Neuronal stem cell (in vitro differentiated cells): ENCODE measurements around the gene NCOA3.

ENCODE experiments used
- DNase-seq: peaks from one replicate; pipeline ENCODE4 v3.0.0-alpha.2; 2013; ENCODE audit warnings: low spot score
- H2AFZ ChIP-seq: one replicate; pipeline ENCODE4 v1.6.1; 2013; ENCODE audit warnings: mild to moderate bottlenecking, low read length, inconsistent platforms
- H2AK5ac ChIP-seq: 2 replicates; pipeline ENCODE4 v1.6.1; 2013; ENCODE audit warnings: low read depth, mild to moderate bottlenecking, inconsistent platforms, low read length, moderate library complexity, mixed read lengths
- H2BK120ac ChIP-seq: 2 replicates; pipeline ENCODE4 v1.6.1; 2013; ENCODE audit warnings: low read depth, mild to moderate bottlenecking, inconsistent platforms, low read length, moderate library complexity, mixed read lengths
- H2BK12ac ChIP-seq: one replicate; pipeline ENCODE4 v1.6.1; 2013; ENCODE audit warnings: low read length, inconsistent platforms
- H2BK15ac ChIP-seq: 2 replicates; pipeline ENCODE4 v1.6.1; 2013; ENCODE audit warnings: mild to moderate bottlenecking, low read length, inconsistent platforms, mixed read lengths
- H2BK5ac ChIP-seq: one replicate; pipeline ENCODE4 v1.6.1; 2013; ENCODE audit warnings: inconsistent platforms, mild to moderate bottlenecking, low read length, moderate library complexity
- H3K14ac ChIP-seq: one replicate; pipeline ENCODE4 v1.6.1; 2013; ENCODE audit warnings: low read length, inconsistent platforms
- H3K18ac ChIP-seq: 2 replicates; pipeline ENCODE4 v1.6.1; 2013; ENCODE audit warnings: low read length, inconsistent platforms
- H3K23ac ChIP-seq: 2 replicates; pipeline ENCODE4 v1.6.1; 2013; ENCODE audit warnings: low read depth, mild to moderate bottlenecking, mixed read lengths, low read length, inconsistent platforms; ENCODE audit not compliant: poor library complexity
- H3K27ac ChIP-seq: replicated peaks from 3 replicates; pipeline ENCODE4 v1.5.1; 2013; ENCODE audit warnings: low read length, inconsistent platforms
- H3K27me3 ChIP-seq, 3 experiments: 2 replicates each; pipeline ENCODE4 v1.6.1; 2013; ENCODE audit warnings: low read length in 3 of 3, mild to moderate bottlenecking in 2 of 3, inconsistent platforms in 1 of 3, low read depth in 1 of 3, mixed read lengths in 1 of 3, moderate library complexity in 1 of 3; ENCODE audit not compliant: control insufficient read depth in 3 of 3, insufficient read depth in 3 of 3
- H3K36me3 ChIP-seq, 2 donors: replicated peaks in 1 of 2; 2 replicates each; pipeline ENCODE4 v1.6.1; 2013; ENCODE audit warnings: low read length in 2 of 2; ENCODE audit not compliant: control insufficient read depth in 2 of 2, insufficient read depth in 2 of 2
- H3K4ac ChIP-seq: 2 replicates; pipeline ENCODE4 v1.6.1; 2013; ENCODE audit warnings: inconsistent platforms, mild to moderate bottlenecking, low read length, moderate library complexity
- H3K4me1 ChIP-seq, 2 donors: 1 replicate in 1 of 2; 2 replicates in 1 of 2; pipeline ENCODE4 v1.6.1; 2013; ENCODE audit warnings: low read length in 2 of 2, low read depth in 1 of 2; ENCODE audit not compliant: control insufficient read depth in 2 of 2, insufficient read depth in 1 of 2
- H3K4me2 ChIP-seq: one replicate; pipeline ENCODE4 v1.6.1; 2013; ENCODE audit warnings: mild to moderate bottlenecking, low read length, inconsistent platforms; ENCODE audit not compliant: insufficient read depth, poor library complexity, severe bottlenecking
- H3K4me3 ChIP-seq, 2 donors: 2 replicates each; pipeline ENCODE4 v1.5.1; 2013; ENCODE audit warnings: low read length in 2 of 2, mild to moderate bottlenecking in 2 of 2, inconsistent platforms in 1 of 2, moderate library complexity in 1 of 2
- H3K79me1 ChIP-seq: one replicate; pipeline ENCODE4 v1.6.1; 2013; ENCODE audit warnings: low read depth, mild to moderate bottlenecking, inconsistent platforms, low read length, moderate library complexity
- H3K9ac ChIP-seq: one replicate; pipeline ENCODE4 v1.6.1; 2013; ENCODE audit warnings: mild to moderate bottlenecking, low read depth, low read length, inconsistent platforms; ENCODE audit not compliant: poor library complexity
- H3K9me3 ChIP-seq, 2 donors: replicated peaks in 1 of 2; 2 replicates each; pipeline versions ENCODE3 to v1.6.1; 2013; ENCODE audit warnings: low read length in 2 of 2, mild to moderate bottlenecking in 2 of 2, inconsistent platforms in 1 of 2, low read depth in 1 of 2, mixed read lengths in 1 of 2, moderate library complexity in 1 of 2; ENCODE audit not compliant: control insufficient read depth in 2 of 2, insufficient read depth in 1 of 2
- H4K8ac ChIP-seq: one replicate; pipeline ENCODE4 v1.6.1; 2013; ENCODE audit warnings: low read depth, mild to moderate bottlenecking, inconsistent platforms, low read length, moderate library complexity
- H4K91ac ChIP-seq: one replicate; pipeline ENCODE4 v1.6.1; 2013; ENCODE audit warnings: low read length, low read depth, mild to moderate bottlenecking, inconsistent platforms; ENCODE audit not compliant: poor library complexity
- WGBS, 2 donors: extraction: QIAGEN DNeasy Blood & Tissue Kit; methylation state at CpG; one replicate each; pipeline ENCODE4 v1.1.7; 2013; ENCODE audit warnings: missing lambda C conversion rate in 2 of 2, mixed read lengths in 1 of 2; ENCODE audit not compliant: insufficient read length in 2 of 2, insufficient replicate concordance in 1 of 2; ENCODE audit errors: extremely low coverage in 2 of 2; 5-methylcytosine and 5-hydroxymethylcytosine counted together

Gene NCOA3

DNA sequence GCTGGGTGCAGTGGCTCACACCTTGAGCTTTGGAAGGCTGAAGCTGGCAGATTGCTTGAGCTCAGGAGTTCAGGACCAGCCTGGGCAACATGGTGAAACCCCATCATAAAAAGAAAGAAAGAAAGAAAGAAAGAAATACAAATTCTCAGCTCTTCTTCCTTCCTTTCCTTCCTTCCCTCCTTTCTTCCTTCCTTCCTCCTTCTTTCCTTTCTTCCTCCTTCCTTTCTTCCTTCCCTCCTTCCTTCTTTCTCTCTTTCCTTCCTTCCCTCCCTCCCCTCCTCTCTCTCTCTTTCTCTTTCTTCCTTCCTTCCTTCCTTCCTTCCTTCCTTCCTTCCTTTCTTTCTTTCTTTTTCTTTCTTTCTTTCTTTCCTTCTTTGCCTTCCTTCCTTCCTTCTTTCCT is 21.0 kb upstream of the NCOA3 start:
- H2AK5ac ChIP-seq, result no peak overlapping the region
- no peak overlapping the region for H3K4ac ChIP-seq
- no peak overlapping the region for H3K23ac ChIP-seq
- H3K9ac ChIP-seq, result no peak overlapping the region
- no peaks in the 10 kb centered on the region for H3K4me1 ChIP-seq
- no peak overlapping the region for H2BK15ac ChIP-seq
- no peak overlapping the region for H3K4me2 ChIP-seq
- no peak overlapping the region for H4K91ac ChIP-seq
- DNase-seq, result no peak
- no peak overlapping the region for H3K27ac ChIP-seq
- H4K8ac ChIP-seq, result peak overlapping the region; percentile 17
- H3K79me1 ChIP-seq, result no peaks in the 10 kb centered on the region
- H3K9me3 ChIP-seq, result no peaks in the 10 kb centered on the region
- no peaks in the 10 kb centered on the region for H3K27me3 ChIP-seq
- H2AFZ ChIP-seq, result no peak overlapping the region
- no peak overlapping the region for H2BK5ac ChIP-seq
- H2BK12ac ChIP-seq, result no peak overlapping the region
- H2BK120ac ChIP-seq, result no peak overlapping the region
- H3K14ac ChIP-seq, result no peak overlapping the region
- no peaks in the 10 kb centered on the region for H3K36me3 ChIP-seq
- H3K4me3 ChIP-seq, result no peak overlapping the region
- no peak overlapping the region for H3K18ac ChIP-seq

DNA sequence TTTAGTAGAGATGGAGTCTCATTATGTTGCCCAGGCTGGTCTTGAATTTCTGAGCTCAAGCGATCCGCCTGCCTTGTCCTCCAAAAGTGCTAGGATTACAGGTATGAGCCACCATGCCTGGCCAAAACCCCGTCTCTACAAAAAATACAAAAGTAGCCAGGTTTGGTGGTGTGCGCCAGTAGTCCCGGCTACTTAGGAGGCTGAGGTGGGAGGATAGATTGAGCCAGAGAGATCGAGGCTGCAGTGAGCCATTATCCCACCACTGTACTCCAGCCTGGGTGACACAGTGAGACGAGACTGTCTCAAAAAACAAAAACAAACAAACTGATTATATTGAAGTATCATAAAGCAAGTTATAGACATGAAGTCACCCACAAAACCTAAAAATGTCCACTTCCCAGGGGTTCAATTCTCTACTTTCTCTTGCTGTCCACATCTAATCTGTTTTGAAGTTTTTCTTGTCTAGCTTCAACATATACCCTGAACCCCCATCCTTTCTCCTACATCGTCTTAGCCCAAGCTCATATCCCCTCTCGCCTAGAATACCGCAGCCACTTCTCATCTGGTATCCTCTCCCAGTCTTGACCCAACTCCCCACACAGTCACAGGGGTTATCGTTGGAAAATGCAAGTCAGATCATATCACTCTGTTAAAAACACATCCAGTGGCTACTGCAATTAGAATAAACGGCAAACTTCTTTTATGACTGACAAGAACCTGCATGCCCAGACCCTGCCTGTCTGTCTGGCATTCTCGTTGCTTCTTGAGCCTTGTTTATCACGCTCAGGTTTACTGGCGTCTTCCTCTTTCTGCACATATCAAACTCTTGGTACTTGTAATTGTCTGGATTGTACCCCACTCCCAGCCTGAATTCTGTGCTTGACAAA is 20.1 kb upstream of the NCOA3 start:
- no CpG with 5 or more reads among the region's 15 CpGs for WGBS, 2 donors

GRCh38 chr20:47482705-47483104 is 19.0 kb upstream of the NCOA3 start:
- H3K9ac ChIP-seq, result no peak overlapping the region
- no peak overlapping the region for H4K8ac ChIP-seq
- no peak overlapping the region for H4K91ac ChIP-seq
- H3K23ac ChIP-seq, result no peak overlapping the region
- H3K14ac ChIP-seq, result no peak overlapping the region
- no peak for DNase-seq
- H3K79me1 ChIP-seq, result no peaks in the 10 kb centered on the region
- no peaks in the 10 kb centered on the region for H3K36me3 ChIP-seq
- no peak overlapping the region for H3K18ac ChIP-seq
- WGBS, 2 donors, result no CpG with 5 or more reads among the region's 2 CpGs
- H3K4me3 ChIP-seq, result no peak overlapping the region
- H3K4ac ChIP-seq, result no peak overlapping the region
- no peak overlapping the region for H2BK5ac ChIP-seq
- H2AK5ac ChIP-seq, result no peak overlapping the region
- H2AFZ ChIP-seq, result no peak overlapping the region
- no peak overlapping the region for H2BK120ac ChIP-seq
- H3K27ac ChIP-seq, result no peak overlapping the region
- no peak overlapping the region for H2BK12ac ChIP-seq
- no peaks in the 10 kb centered on the region for H3K27me3 ChIP-seq
- no peaks in the 10 kb centered on the region for H3K9me3 ChIP-seq
- H3K4me1 ChIP-seq, result no peaks in the 10 kb centered on the region
- no peak overlapping the region for H2BK15ac ChIP-seq
- no peak overlapping the region for H3K4me2 ChIP-seq

More for the DNA sequence above, 20.1 kb upstream of the NCOA3 start:
- DNase-seq, result no peak
- no peak overlapping the region for H4K91ac ChIP-seq
- no peak overlapping the region for H3K4me2 ChIP-seq
- H2BK15ac ChIP-seq, result no peak overlapping the region
- no peak overlapping the region for H4K8ac ChIP-seq
- H3K23ac ChIP-seq, result no peak overlapping the region
- H3K27me3 ChIP-seq, result no peaks in the 10 kb centered on the region
- no peak overlapping the region for H3K18ac ChIP-seq
- no peak overlapping the region for H3K9ac ChIP-seq
- no peak overlapping the region for H2AK5ac ChIP-seq
- H2BK12ac ChIP-seq, result no peak overlapping the region
- H3K4me1 ChIP-seq, result no peaks in the 10 kb centered on the region
- no peaks in the 10 kb centered on the region for H3K36me3 ChIP-seq
- no peak overlapping the region for H2BK120ac ChIP-seq
- no peaks in the 10 kb centered on the region for H3K79me1 ChIP-seq
- no peak overlapping the region for H3K4me3 ChIP-seq
- no peaks in the 10 kb centered on the region for H3K9me3 ChIP-seq
- no peak overlapping the region for H2BK5ac ChIP-seq
- no peak overlapping the region for H3K4ac ChIP-seq
- no peak overlapping the region for H2AFZ ChIP-seq
- H3K27ac ChIP-seq, result no peak overlapping the region
- no peak overlapping the region for H3K14ac ChIP-seq

DNA sequence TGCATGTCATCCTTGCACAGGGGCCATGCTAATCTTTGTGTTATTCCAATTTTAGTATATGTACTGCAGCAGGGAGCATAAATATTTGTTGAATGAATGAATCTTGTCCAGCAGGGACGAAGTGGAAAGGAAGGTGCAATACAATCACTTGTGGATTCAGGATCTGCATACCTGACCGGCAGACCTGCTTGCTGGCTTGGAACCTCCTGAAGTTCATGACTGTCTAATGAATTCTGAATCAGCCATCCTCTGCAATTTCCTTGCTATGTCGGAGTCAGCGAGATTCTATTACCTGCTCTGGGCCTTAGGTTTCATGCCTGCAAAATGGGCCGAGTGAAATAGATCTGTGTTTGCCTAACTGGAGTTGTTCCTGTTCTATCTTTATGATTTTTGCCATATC is 17.4 kb upstream of the NCOA3 start:
- Histone ChIP-seq H3K9me3 (no peaks in the 10 kb centered on the region), H3K27ac (no peak overlapping the region), H2BK12ac (no peak overlapping the region), H3K27me3 (no peaks in the 10 kb centered on the region), H4K91ac (no peak overlapping the region), H4K8ac (no peak overlapping the region), H3K4me2 (no peak overlapping the region), H3K4me1 (no peaks in the 10 kb centered on the region), H2AFZ (no peak overlapping the region), H3K79me1 (no peaks in the 10 kb centered on the region), H3K23ac (no peak overlapping the region), H2BK5ac (no peak overlapping the region), H2BK120ac (no peak overlapping the region), H3K4me3 (no peak overlapping the region), H3K18ac (no peak overlapping the region), H3K4ac (no peak overlapping the region), H3K14ac (no peak overlapping the region), H2BK15ac (no peak overlapping the region), H3K9ac (no peak overlapping the region), H3K36me3 (no peaks in the 10 kb centered on the region), H2AK5ac (no peak overlapping the region)
- DNase-seq, result no peak
- no CpG with 5 or more reads among the region's 5 CpGs for WGBS, 2 donors
